ENCODE results near the gene PHAF1. TPM values are rescaled to one million over a fixed set of nuclear protein-coding genes. Genes with fewer than 3 reads are reported as not detected.

The PHAF1 gene
- total and polyA plus RNA-seq, 2 of the 13 experiments (the other 11 are each of a cell fraction or from before 2014, with no cell fraction given): 48.3 to 174 TPM

- H3K4me1 ChIP-seq (ENCODE audit: insufficient read depth, low read length): peaks cover 56% of the 10 kb centered on the region
- no TSS peak for BruUV-seq (replicated peaks)
- peaks cover 13% of the 10 kb centered on the region for H3K79me2 ChIP-seq (ENCODE audit: insufficient read depth, low read length)
- H3K36me3 ChIP-seq (replicated peaks in 1 of 2; ENCODE audit: control insufficient read depth in 1 of 2, insufficient read depth in 2 of 2, low read length in 2 of 2): no peaks in the 10 kb centered on the region
- no peaks in the 10 kb centered on the region; the same call in 1 of the 2 replicates for H4K20me1 ChIP-seq (ENCODE audit: insufficient read depth, low read length)
- intact Hi-C loops (cut with micrococcal nuclease; ENCODE audit: unreplicated experiment) (loop anchor here (5.0 kb wide), 1 partner anchor 39 kb away; the partner anchor contains the start of gene TMEM208), in situ Hi-C loops (cut with HindIII; ENCODE audit: extremely low pct_ligation_motif_present, low pct_unique_long_range_greater_than_20kb) (loop anchor here (5.0 kb wide), 1 partner anchor 211 kb away; no protein-coding TSS in a partner anchor)
- ChIA-PET POLR2A (no interaction called here), CTCF (ENCODE audit: low intra/inter-chr PET ratio, low total read pairs) (no interaction called here)
- no peak overlapping the region for H3K4me3 ChIP-seq (replicated peaks in 1 of 3; ENCODE audit: insufficient read depth in 1 of 3, low read depth in 2 of 3, low read length in 3 of 3)
- H3K4me2 ChIP-seq (ENCODE audit: low read depth, low read length): no peak overlapping the region
- no peak overlapping the region for H3K27ac ChIP-seq (ENCODE audit: extremely low read length, insufficient read depth, low read length)
- no peak for ATAC-seq
- no peak for DNase-seq (ENCODE audit: low spot score)
- FAIRE-seq: no peak
- whole genome bisulfite sequencing (ENCODE audit: low lambda C conversion rate): 19% methylated on average over 3 of the region's 4 CpGs
- H3K9ac ChIP-seq (ENCODE audit: insufficient read depth, low read depth, low read length): no peak overlapping the region
- H2AFZ ChIP-seq (ENCODE audit: low read length): no peak overlapping the region
- H3K9me3 ChIP-seq (ENCODE audit: low read length): no peaks in the 10 kb centered on the region
- peaks cover 7 to 16% of the 10 kb centered on the region in 2 experiments; a peak in 2 of 5 replicates for H3K27me3 ChIP-seq (ENCODE audit: control insufficient read depth in 1 of 2, insufficient read depth in 2 of 2, low read length in 2 of 2)
- TF ChIP-seq MLX (CRISPR knock-in tag; IDR thresholded peaks at IDR 0.05) (no peak), CHCHD3 (CRISPR knock-in tag; IDR thresholded peaks at IDR 0.05) (no peak), DMAP1 (CRISPR knock-in tag; IDR thresholded peaks at IDR 0.05) (no peak), SIN3B (IDR thresholded peaks at IDR 0.05; ENCODE audit: low read length) (no peak), HBP1 (CRISPR knock-in tag; IDR thresholded peaks at IDR 0.05; ENCODE audit: low read depth) (no peak), NR1H2 (CRISPR knock-in tag; IDR thresholded peaks at IDR 0.05; ENCODE audit: borderline replicate concordance, low read depth) (no peak), PRDM15 (CRISPR knock-in tag; IDR thresholded peaks at IDR 0.05) (no peak), ZNF292 (CRISPR knock-in tag; IDR thresholded peaks at IDR 0.05; ENCODE audit: borderline replicate concordance, low read depth) (no peak), HIC2 (CRISPR knock-in tag; IDR thresholded peaks at IDR 0.05; ENCODE audit: low read depth) (no peak), ZBTB7A (CRISPR knock-in tag; IDR thresholded peaks at IDR 0.05) (no peak), ZNF281 (CRISPR knock-in tag; IDR thresholded peaks at IDR 0.05; ENCODE audit: borderline replicate concordance) (no peak), ZBTB25 (CRISPR knock-in tag; IDR thresholded peaks at IDR 0.05) (no peak)
Measured at GRCh38 chr16:67188323-67188722, 78.6 kb downstream of the PHAF1 start.

Measured in HepG2 (cell line).